Loucy (cell line): ENCODE measurements around the gene DCTN2.

Experiments used
- H2AFZ ChIP-seq: fragments of 200-600 bp; sonication (generic); 2 replicates; pipeline ENCODE4 v1.6.0; 2016; ENCODE audit warnings: antibody characterized with exemption, mild to moderate bottlenecking, low read length, moderate library complexity
- H3F3A ChIP-seq: fragments of 200-600 bp; 2 replicates; pipeline ENCODE4 v1.6.0; 2016; ENCODE audit warnings: antibody characterized with exemption, low read depth, mild to moderate bottlenecking
- H3K27me3 ChIP-seq: fragments of 200-600 bp; sonication (generic); 2 replicates; pipeline ENCODE4 v1.6.1; 2014; ENCODE audit warnings: low read length, mild to moderate bottlenecking; ENCODE audit not compliant: insufficient read depth, poor library complexity, severe bottlenecking
- H3K36me3 ChIP-seq: fragments of 200-600 bp; sonication (generic); 2 replicates; pipeline ENCODE4 v1.6.1; 2016; ENCODE audit warnings: low read length; ENCODE audit not compliant: insufficient read depth
- H3K4me1 ChIP-seq: fragments of 200-600 bp; sonication (generic); 2 replicates; pipeline ENCODE4 v1.5.1; 2014; ENCODE audit warnings: low read length, mild to moderate bottlenecking; ENCODE audit not compliant: insufficient read depth, poor library complexity, severe bottlenecking
- H3K4me2 ChIP-seq: fragments of 200-600 bp; sonication (generic); 2 replicates; pipeline ENCODE4 v1.6.0; 2014; ENCODE audit warnings: antibody characterized with exemption, low read length, low read depth, mild to moderate bottlenecking; ENCODE audit not compliant: poor library complexity, severe bottlenecking
- H3K4me3 ChIP-seq: fragments of 200-600 bp; sonication (generic); 2 replicates; pipeline ENCODE4 v1.5.1; 2014; ENCODE audit warnings: low read length, mild to moderate bottlenecking, mixed read lengths; ENCODE audit not compliant: poor library complexity, severe bottlenecking
- H3K79me2 ChIP-seq: fragments of 200-600 bp; sonication (generic); 2 replicates; pipeline ENCODE4 v1.6.1; 2014; ENCODE audit warnings: low read length; ENCODE audit not compliant: insufficient read depth
- H3K9ac ChIP-seq: fragments of 200-600 bp; sonication (generic); 2 replicates; pipeline ENCODE4 v1.6.0; 2014; ENCODE audit warnings: mild to moderate bottlenecking, low read depth, low read length, moderate library complexity; ENCODE audit not compliant: poor library complexity, severe bottlenecking
- H3K9me2 ChIP-seq: fragments of 200-600 bp; sonication (generic); replicated peaks from 2 replicates; pipeline ENCODE4 v1.6.1; 2016; ENCODE audit warnings: low read depth, low read length, mixed read lengths
- H3K9me3 ChIP-seq: fragments of 200-600 bp; sonication (generic); 2 replicates; pipeline ENCODE4 v1.6.1; 2014; ENCODE audit warnings: mild to moderate bottlenecking, antibody characterized with exemption, low read length, low read depth; ENCODE audit not compliant: insufficient read depth
- H4K20me1 ChIP-seq: fragments of 200-600 bp; sonication (generic); 2 replicates; pipeline ENCODE4 v1.6.0; 2014; ENCODE audit warnings: antibody characterized with exemption, low read length, mild to moderate bottlenecking; ENCODE audit not compliant: insufficient read depth, poor library complexity, severe bottlenecking
- EZH2phosphoT487 ChIP-seq: fragments of 200-600 bp; IDR thresholded peaks from 2 replicates; pipeline ENCODE4 v1.6.1; 2018; ENCODE audit warnings: antibody characterized with exemption, mild to moderate bottlenecking, moderate library complexity, borderline replicate concordance
- TF ChIP-seq, protein P1 (sequence below): fragments of 200-600 bp; sonication (generic); conservative IDR thresholded peaks from 2 replicates; pipeline ENCODE4 v1.5.1; 2014; ENCODE audit warnings: mild to moderate bottlenecking, antibody characterized with exemption, low read length

Gene DCTN2

DNA sequence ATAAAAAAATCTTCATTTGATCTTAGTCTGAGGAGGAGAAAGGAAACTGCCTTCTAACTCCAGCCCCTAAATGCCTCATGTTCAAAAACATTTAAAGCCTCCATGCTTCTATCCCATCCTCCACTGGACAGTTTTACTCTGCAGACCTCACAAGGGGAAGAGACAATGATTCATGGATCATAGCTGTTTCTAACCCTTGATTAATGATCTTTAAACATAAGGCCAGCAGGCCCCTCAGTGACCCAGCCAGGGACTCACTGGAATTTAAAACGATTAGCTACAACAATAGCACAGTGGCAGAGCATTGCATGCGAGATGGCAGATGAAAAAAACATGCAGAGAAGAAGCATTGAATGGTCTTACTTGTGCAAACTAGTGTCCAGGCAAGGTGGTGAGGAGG, 6.0 kb downstream of the DCTN2 start:
- peaks cover 20% of the 10 kb centered on the region for H3K4me1 ChIP-seq
- H3K4me3 ChIP-seq, result no peak overlapping the region
- no peaks in the 10 kb centered on the region for H3F3A ChIP-seq
- H3K36me3 ChIP-seq, result no peaks in the 10 kb centered on the region
- no peaks in the 10 kb centered on the region for H3K9me2 ChIP-seq
- no peaks in the 10 kb centered on the region for H3K9me3 ChIP-seq
- peaks cover 7% of the 10 kb centered on the region for H4K20me1 ChIP-seq
- H2AFZ ChIP-seq, result no peak overlapping the region
- no peaks in the 10 kb centered on the region for H3K27me3 ChIP-seq
- no peak for TF ChIP-seq EZH2phosphoT487
- TF ChIP-seq, protein P1, sequence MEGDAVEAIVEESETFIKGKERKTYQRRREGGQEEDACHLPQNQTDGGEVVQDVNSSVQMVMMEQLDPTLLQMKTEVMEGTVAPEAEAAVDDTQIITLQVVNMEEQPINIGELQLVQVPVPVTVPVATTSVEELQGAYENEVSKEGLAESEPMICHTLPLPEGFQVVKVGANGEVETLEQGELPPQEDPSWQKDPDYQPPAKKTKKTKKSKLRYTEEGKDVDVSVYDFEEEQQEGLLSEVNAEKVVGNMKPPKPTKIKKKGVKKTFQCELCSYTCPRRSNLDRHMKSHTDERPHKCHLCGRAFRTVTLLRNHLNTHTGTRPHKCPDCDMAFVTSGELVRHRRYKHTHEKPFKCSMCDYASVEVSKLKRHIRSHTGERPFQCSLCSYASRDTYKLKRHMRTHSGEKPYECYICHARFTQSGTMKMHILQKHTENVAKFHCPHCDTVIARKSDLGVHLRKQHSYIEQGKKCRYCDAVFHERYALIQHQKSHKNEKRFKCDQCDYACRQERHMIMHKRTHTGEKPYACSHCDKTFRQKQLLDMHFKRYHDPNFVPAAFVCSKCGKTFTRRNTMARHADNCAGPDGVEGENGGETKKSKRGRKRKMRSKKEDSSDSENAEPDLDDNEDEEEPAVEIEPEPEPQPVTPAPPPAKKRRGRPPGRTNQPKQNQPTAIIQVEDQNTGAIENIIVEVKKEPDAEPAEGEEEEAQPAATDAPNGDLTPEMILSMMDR, result no peak
- H3K4me2 ChIP-seq, result no peak overlapping the region
- H3K9ac ChIP-seq, result no peak overlapping the region
- H3K79me2 ChIP-seq, result peaks cover 14% of the 10 kb centered on the region

DNA sequence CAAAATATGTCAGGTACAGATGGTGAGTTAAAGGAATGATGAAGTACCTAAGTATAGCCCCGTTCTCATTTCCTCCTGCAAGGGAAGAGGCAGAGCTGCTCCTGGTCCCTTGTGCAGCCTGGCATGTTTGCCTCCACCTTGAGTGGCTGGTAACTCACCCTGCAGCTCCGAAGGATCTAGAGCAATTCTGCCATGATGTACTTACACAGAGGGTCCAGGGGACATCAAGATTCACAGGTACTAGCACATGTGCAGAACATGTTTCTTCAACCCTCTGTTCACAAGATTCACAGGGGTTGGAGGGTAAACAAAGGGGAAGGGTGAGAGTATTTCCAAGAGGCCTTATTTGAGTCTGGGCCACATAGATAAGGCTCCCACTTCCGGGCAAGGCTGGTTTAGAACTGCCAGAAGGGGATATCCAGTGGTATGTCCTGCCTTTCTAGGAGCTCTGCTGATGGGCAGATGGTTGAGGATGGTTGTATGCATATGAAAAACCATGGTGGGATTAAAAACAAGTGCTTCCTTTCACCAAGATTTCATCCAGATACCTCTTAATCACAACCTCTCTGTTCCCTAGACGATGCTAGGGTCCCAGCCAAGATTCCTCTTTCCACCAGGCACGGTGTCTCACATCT, 7.7 kb downstream of the DCTN2 start:
- no peak overlapping the region for H3K4me2 ChIP-seq
- H3K36me3 ChIP-seq, result peaks cover 11% of the 10 kb centered on the region; the same call in 1 of the 2 replicates
- no peaks in the 10 kb centered on the region for H3K9me3 ChIP-seq
- H3K27me3 ChIP-seq, result no peaks in the 10 kb centered on the region
- H2AFZ ChIP-seq, result no peak overlapping the region
- no peaks in the 10 kb centered on the region for H3K9me2 ChIP-seq
- no peaks in the 10 kb centered on the region for H4K20me1 ChIP-seq
- H3K79me2 ChIP-seq, result no peaks in the 10 kb centered on the region
- H3K9ac ChIP-seq, result no peak overlapping the region
- TF ChIP-seq EZH2phosphoT487, result no peak
- TF ChIP-seq, protein P1, result no peak
- H3F3A ChIP-seq, result no peaks in the 10 kb centered on the region
- peaks cover 9% of the 10 kb centered on the region for H3K4me1 ChIP-seq
- no peak overlapping the region for H3K4me3 ChIP-seq

DNA sequence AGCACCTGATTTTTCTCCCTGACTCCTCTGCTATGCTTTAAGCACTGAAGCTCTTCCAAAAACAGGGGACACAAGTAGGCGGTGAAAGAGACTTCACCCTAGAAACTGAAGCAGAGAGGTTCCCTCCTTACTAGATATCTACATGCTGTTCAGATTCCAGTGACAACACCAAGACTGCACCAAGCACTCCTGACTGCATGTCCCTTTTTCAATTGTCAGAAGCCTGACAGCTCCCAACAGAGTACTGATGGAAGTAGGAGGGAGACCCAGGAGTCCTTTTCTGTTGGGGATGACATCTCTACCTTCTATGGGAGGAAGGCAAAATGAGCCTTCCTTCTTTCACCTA, 10.4 kb downstream of the DCTN2 start:
- H4K20me1 ChIP-seq, result no peaks in the 10 kb centered on the region
- H3K9me3 ChIP-seq, result no peaks in the 10 kb centered on the region
- H3F3A ChIP-seq, result no peaks in the 10 kb centered on the region
- no peak overlapping the region for H2AFZ ChIP-seq
- H3K4me2 ChIP-seq, result no peak overlapping the region
- TF ChIP-seq EZH2phosphoT487, result no peak
- TF ChIP-seq, protein P1, result no peak
- no peaks in the 10 kb centered on the region for H3K79me2 ChIP-seq
- H3K4me3 ChIP-seq, result no peak overlapping the region
- no peaks in the 10 kb centered on the region for H3K9me2 ChIP-seq
- H3K9ac ChIP-seq, result no peak overlapping the region
- no peaks in the 10 kb centered on the region for H3K4me1 ChIP-seq
- peaks cover 34% of the 10 kb centered on the region; the same call in 1 of the 2 replicates for H3K36me3 ChIP-seq
- H3K27me3 ChIP-seq, result no peaks in the 10 kb centered on the region
